ENCODE measurements around the gene HSPH1. TPM values are rescaled to one million over a fixed set of nuclear protein-coding genes. Genes with fewer than 3 reads are reported as not detected.

HSPH1 gene
- total and polyA plus RNA-seq, 2 of the 13 experiments (the other 11 are each of a cell fraction or from before 2014, with no cell fraction given): 13.0 to 62.9 TPM

DNA sequence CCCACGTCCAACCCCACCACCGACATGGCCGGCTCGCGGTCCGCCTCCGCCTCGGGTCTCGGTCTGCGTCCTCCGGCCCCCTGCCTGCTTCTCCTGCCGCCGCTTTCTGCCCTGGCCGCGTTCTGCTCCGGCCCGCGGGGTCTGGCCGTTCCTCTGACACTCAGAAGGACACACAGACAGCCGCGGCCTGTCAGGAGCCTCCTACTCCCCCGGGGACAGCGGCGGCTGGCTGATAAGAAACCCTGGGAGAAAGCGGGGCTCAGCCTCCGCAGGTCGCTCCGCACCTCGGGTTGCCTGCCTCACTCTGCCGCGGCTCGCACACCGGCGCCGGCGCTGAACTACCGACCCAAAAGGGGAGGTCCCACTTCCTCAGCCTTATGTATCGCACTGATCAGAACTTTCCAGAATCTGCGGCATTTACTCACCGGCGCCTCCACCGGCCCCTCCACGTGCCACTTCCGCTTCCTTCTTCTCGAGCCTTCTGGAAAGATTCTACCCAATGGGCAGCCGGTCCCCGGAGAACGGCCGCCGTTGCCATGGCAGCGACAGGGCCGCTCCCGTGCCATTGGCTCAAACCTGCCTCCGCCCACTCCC, at the start of gene HSPH1 (continued):
- TF ChIP-seq, protein P1, sequence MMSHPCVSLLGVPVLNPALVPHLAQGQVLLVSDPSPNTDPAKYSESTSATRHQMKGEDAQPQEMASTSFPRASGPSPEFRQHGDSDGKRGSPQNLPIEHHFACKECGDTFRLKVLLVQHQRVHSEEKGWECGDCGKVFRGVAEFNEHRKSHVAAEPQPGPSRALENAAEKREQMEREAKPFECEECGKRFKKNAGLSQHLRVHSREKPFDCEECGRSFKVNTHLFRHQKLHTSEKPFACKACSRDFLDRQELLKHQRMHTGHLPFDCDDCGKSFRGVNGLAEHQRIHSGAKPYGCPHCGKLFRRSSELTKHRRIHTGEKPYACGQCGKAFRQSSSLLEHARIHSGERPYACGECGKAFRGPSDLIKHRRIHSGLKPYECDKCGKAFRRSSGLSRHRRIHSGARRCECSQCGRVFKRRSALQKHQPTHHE (CRISPR knock-in tag; IDR thresholded peaks at IDR 0.05; ENCODE audit: borderline replicate concordance): no peak
- peak; percentile 71; the same call in 1 of the 2 replicates for TF ChIP-seq KLF12 (CRISPR knock-in tag; IDR thresholded peaks at IDR 0.05; ENCODE audit: borderline replicate concordance)
- no peak for TF ChIP-seq XRCC5 (optimal IDR thresholded peaks at IDR 0.05; ENCODE audit: low read length)
- TF ChIP-seq HNRNPL (IDR thresholded peaks at IDR 0.05; ENCODE audit: low read depth, low read length): no peak
- TF ChIP-seq POGK (CRISPR knock-in tag; conservative IDR thresholded peaks at IDR 0.05): peak; percentile 69; the same call in 1 of the 2 replicates
- TF ChIP-seq RXRB (CRISPR knock-in tag; IDR thresholded peaks at IDR 0.05; ENCODE audit: borderline replicate concordance): 0 out of 2 replicates have a peak, but pooled peaks have one; percentile 17
- peak in 1 of 2 experiments; percentile 87; a peak in 2 of 4 replicates for TF ChIP-seq KLF16 (CRISPR knock-in tag; IDR thresholded peaks at IDR 0.05)
- peak; percentile 23 for TF ChIP-seq NCOA2 (CRISPR knock-in tag; IDR thresholded peaks at IDR 0.05)
- TF ChIP-seq SRY (CRISPR knock-in tag; IDR thresholded peaks at IDR 0.05): peak; percentile 87; the same call in 1 of the 2 replicates
- TF ChIP-seq ZMYM3 (CRISPR knock-in tag; IDR thresholded peaks at IDR 0.05): no peak
- TF ChIP-seq ZBTB40 (IDR thresholded peaks at IDR 0.05): 0 out of 2 replicates have a peak, but pooled peaks have one; percentile 26
- no peak for TF ChIP-seq ZBTB40 (CRISPR knock-in tag; IDR thresholded peaks at IDR 0.05)
- TF ChIP-seq ZNF709 (CRISPR knock-in tag; IDR thresholded peaks at IDR 0.05): no peak; the same call in 1 of the 2 replicates
- TF ChIP-seq THAP11 (CRISPR knock-in tag; IDR thresholded peaks at IDR 0.05): no peak
- TF ChIP-seq, protein P2, sequence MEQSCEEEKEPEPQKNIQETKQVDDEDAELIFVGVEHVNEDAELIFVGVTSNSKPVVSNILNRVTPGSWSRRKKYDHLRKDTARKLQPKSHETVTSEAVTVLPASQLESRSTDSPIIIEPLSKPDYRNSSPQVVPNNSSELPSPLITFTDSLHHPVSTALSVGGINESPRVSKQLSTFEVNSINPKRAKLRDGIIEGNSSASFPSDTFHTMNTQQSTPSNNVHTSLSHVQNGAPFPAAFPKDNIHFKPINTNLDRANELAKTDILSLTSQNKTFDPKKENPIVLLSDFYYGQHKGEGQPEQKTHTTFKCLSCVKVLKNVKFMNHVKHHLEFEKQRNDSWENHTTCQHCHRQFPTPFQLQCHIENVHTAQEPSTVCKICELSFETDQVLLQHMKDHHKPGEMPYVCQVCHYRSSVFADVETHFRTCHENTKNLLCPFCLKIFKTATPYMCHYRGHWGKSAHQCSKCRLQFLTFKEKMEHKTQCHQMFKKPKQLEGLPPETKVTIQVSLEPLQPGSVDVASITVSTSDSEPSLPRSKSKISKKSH (CRISPR knock-in tag; IDR thresholded peaks at IDR 0.05; ENCODE audit: borderline replicate concordance): no peak
- no peak for TF ChIP-seq HHEX (CRISPR knock-in tag; IDR thresholded peaks at IDR 0.05)

All from HepG2 (cell line).